ENCODE data around the gene TTLL1.
"Not testable (repeated sequence)": the region's sequence is repeated elsewhere in the genome, so short reads cannot be mapped to it uniquely, and the experiment has no call there.

The TTLL1 gene

DNA sequence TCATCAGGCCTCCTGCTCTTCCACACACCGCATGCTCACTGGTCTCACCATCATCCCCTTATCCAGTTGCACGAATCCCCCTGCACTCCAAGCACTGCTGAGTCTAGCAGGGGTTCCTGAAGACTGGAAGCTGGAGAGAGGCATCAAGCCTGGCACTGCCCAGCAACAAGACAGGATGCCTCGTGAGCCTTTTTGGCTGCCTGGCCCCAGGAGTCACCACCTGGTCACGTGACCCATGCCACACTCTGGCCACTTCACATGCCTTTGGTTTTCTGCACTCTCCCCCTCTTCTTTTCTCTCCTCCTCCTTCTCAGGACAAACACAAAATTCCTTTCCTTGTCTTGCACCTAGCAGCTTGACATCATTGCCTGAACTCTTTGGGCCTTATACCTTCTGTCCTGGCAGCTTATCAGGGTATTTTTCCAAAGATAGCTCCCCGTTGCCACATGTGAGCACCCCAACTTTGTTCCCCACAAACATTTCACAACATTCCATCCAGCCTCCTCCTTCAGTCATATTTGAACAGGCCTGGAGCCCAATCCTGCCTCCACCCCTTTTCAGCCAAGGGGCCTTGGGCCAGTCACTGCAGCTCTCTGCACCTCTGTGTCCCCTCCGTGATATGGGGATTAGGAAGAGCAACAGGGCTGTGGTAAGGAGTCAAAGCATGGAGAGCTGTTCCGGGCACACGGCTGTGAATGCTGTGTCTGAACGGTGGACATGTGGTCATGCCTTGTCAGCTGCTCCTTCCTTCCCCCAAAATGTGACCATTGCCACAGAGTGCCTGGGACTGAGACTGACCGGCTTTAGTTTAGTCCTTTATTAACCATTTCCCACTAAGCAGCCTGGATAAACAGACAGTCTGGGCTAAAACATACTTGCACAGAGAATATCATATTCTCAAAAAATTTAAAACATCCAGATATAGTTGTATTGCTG is 71.4 kb downstream of the TTLL1 start:
- CTCF ChIA-PET: interaction anchor here (1.2 kb wide), 1 partner anchor 150 kb away, joined by 3 read pairs; no protein-coding TSS in a partner anchor
- Mint-ChIP-seq H3K27me3 (peaks cover 20% of the 10 kb centered on the region), H3K9me3 (no peaks in the 10 kb centered on the region), H3K4me1 (peaks cover 24% of the 10 kb centered on the region), H3K36me3 (no peaks in the 10 kb centered on the region), H3K27ac (no peak overlapping the region), H3K4me3 (no peak overlapping the region)
- no peak for DNase-seq

DNA sequence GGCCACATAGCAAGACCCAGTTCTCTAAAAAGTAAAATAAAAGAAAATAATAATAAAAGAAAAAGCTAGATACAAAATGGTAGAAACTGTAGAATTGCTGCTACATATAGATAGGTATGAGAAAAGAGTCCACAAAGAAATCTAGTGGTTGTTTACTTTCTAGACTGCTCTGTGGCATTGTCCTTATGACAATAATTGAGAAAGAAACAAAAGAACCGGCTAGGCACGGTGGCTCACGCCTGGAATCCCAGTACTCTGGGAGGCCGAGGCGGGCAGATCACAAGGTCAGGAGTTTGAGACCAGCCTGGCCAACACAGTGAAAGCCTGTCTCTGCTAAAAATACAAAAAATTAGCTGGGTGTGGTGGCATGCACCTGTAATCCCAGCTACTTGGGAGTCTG is 73.0 kb downstream of the TTLL1 start:
- H3K4me3 Mint-ChIP-seq, H3K27ac Mint-ChIP-seq, H3K9me3 Mint-ChIP-seq, H3K36me3 Mint-ChIP-seq, DNase-seq: not testable (repeated sequence)
- peaks cover 20% of the 10 kb centered on the region for H3K27me3 Mint-ChIP-seq
- peaks cover 31% of the 10 kb centered on the region for H3K4me1 Mint-ChIP-seq
- CTCF ChIA-PET: interaction anchor here (0.6 kb wide), 1 partner anchor 1294 kb away, joined by 3 read pairs; no protein-coding TSS in a partner anchor

DNA sequence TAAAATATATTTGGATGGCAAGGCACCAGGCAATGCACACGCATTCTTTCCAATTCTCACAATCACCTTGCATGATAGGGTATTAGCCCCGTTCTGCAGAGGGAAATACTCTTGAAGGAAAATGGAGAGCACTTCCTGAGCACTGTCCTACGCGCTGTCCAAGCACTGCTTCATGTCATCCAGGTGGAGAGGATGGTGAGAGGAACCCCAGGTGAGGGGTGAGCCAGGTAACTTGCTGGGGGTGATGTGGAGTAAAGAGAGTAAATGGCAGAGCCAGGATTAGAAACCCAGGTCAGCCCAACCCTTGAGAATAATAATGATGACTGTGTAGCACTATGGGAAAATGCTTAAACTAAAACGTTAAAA is 73.5 kb downstream of the TTLL1 start:
- CTCF ChIA-PET: interaction anchor here (0.6 to 3.7 kb wide), 3 partner anchors 19 to 1293 kb away, joined by 3 to 9 read pairs (median 3); no protein-coding TSS in a partner anchor
- Mint-ChIP-seq H3K4me3 (peak overlapping the region; percentile 92), H3K9me3 (no peaks in the 10 kb centered on the region), H3K4me1 (peaks cover 31% of the 10 kb centered on the region), H3K36me3 (no peaks in the 10 kb centered on the region), H3K27ac (peak overlapping the region; percentile 88), H3K27me3 (peaks cover 20% of the 10 kb centered on the region)
- DNase-seq: no peak

DNA sequence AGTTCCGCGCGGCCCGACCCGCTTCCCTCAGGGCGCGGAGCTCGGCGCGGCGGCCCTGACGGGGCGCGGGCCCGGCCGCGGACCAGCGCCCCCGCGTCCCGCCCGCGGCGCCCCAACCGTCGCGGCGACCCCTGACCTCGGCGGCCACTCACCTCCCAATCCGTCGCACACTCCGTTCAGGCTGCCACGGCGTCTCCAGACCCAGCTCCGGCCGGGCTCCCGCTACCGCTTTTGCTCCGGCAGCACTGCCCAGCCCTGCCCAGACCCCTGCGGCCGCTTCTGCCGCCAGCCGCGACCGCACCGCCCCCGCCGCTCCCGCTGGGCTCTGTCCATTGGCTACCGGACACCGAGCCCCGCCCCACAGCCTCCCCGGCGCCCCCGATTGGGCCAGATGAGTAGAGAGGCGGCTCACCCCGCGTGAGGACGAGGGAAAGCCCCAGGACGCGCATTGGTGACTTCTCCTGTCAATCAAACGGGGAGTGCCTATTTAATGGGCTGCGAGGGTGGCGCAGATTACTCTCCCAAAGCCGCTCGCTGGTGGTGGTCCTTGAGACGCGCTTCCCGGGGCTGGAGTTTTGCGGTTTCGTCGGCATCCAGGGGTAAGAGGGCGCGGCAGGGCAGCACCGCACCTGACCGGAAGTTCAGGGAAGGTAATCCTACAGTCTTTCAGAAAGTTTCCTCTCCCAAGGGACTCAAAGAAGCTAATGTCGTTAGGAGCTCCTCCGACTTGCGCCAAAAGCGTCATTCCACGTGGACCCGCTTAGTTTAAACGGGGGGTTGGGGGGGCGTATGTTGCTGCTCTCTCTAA is 74.1 kb downstream of the TTLL1 start, which contains the start of gene PACSIN2:
Gene PACSIN2 (minus strand): TSS at position 281 of the 808 bp plus-strand sequence. CDS start 103,069 bp downstream, outside the sequence.
- H3K4me1 Mint-ChIP-seq: peaks cover 31% of the 10 kb centered on the region

DNA sequence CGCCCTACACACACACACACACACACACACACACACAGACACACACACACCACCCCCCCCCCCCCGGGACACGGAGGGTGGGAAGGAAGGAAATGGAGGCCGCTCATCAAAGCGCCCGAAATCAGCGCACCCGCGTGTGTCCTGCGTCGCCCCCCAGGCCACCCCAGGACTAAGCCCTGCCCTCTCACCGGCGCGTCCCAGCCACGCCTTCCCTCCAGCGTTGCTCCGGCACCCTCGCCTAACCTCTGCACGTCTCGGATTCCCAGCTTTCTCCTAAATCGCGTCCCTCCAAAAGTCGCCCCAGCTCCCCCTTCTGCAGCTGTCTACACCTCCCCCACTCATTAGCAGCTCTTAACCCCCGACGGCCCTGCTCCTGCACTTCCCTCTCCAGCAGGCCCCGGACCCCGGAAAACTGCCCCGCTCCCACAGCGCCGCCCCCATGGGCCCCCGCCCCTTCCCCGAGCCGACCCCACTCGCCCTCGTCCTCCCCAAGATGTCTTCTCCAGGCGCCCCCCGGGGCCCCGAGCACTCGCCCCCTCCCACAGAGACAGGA is 74.8 kb downstream of the TTLL1 start:
- peak; percentile 67 for DNase-seq
- no peaks in the 10 kb centered on the region for H3K9me3 Mint-ChIP-seq
- CTCF ChIA-PET: interaction anchor here (1.3 to 3.7 kb wide), 2 partner anchors 20 to 146 kb away, joined by 3 to 9 read pairs; no protein-coding TSS in a partner anchor
- peak overlapping the region; percentile 83 for H3K27ac Mint-ChIP-seq
- H3K27me3 Mint-ChIP-seq: peaks cover 20% of the 10 kb centered on the region
- peak overlapping the region; percentile 92 for H3K4me3 Mint-ChIP-seq
- no peaks in the 10 kb centered on the region for H3K36me3 Mint-ChIP-seq
- peaks cover 31% of the 10 kb centered on the region for H3K4me1 Mint-ChIP-seq

More for the DNA sequence above, 74.1 kb downstream of the TTLL1 start, which contains the start of gene PACSIN2:
- Mint-ChIP-seq H3K9me3 (no peaks in the 10 kb centered on the region), H3K4me3 (peak within 1 kb of the TSS; percentile 92), H3K36me3 (no peaks in the 10 kb centered on the region), H3K27me3 (peaks cover 20% of the 10 kb centered on the region), H3K27ac (peak within 1 kb of the TSS; percentile 88)
- CTCF ChIA-PET: interaction anchor here (0.9 to 3.7 kb wide), 3 partner anchors 19 to 147 kb away, joined by 3 to 9 read pairs (median 3); no protein-coding TSS in a partner anchor
- DNase-seq: peak; percentile 100

DNA sequence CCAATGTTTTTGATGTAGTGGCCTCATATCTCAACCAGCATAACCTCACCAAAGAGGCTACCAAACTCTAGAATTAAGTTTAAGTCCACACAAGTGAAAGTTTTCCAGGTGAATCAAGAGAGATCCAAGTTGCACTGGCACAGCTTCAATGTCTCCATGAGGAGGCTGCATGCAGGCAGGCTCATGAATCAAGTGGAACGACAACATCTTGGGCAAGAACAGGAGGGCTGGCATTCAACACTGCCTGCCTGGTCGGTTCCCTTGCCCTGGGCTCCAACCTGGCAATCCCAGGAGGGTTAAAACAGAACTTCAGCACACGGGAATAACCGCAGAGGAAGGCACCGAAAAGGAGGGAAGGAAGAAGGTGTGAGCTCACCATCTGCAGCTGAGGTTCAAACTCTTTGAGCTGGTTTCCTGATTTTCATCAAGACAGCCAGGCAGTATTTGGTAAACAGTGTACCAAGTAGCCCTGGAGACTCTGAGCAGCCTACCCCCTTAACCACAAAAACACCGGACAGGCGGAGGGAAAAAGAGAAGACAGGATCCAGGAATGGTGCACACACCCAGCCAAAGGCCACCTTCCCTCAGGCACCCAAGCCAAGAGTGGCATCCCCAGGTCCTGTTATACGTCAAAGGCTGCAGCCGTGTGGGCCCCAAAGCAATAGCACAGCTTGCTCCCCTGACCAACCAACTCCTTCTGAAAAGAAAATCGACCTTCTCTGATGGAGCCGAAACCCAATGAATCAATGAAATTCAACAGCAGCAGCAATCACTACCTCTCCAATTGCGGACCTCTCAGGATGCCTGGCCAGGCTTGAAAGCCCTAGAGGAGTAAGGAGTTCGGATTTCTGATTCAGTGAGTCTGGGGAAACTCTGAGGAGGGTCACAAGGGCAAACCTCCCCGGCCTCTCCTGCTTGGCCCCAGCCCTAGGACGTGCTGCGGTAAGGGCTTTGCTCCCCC is 75.6 kb downstream of the TTLL1 start:
- peak; percentile 32 for DNase-seq
- peak overlapping the region; percentile 83 for H3K27ac Mint-ChIP-seq
- H3K27me3 Mint-ChIP-seq: peaks cover 20% of the 10 kb centered on the region

DNA sequence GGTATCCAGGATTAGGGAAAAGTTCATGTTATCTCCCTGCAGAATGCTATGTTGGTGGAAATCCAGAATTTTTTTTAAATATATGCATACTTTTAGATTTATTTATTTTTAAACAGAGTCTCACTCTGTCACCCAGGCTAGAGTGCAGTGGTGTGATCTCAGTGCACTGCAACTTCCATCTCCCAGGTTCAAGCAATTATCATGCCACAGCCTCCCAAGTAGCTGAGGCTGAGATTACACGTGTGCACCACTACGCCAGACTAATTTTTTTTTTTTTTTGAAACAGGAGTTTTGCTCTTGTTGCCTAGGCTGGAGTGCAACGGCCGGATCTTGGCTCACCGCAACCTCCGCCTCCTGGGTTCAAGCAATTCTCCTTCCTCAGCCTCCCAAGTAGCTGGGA is 76.8 kb downstream of the TTLL1 start:
- no peak overlapping the region for H3K27ac Mint-ChIP-seq
- CTCF ChIA-PET: interaction anchor here (1.1 to 3.7 kb wide), 2 partner anchors 12 to 22 kb away, joined by 6 to 9 read pairs; no protein-coding TSS in a partner anchor
- DNase-seq: no peak
- H3K36me3 Mint-ChIP-seq: no peaks in the 10 kb centered on the region
- H3K9me3 Mint-ChIP-seq: no peaks in the 10 kb centered on the region
- H3K4me3 Mint-ChIP-seq: no peak overlapping the region
- H3K4me1 Mint-ChIP-seq: peaks cover 35% of the 10 kb centered on the region
- peaks cover 15% of the 10 kb centered on the region for H3K27me3 Mint-ChIP-seq

More for the DNA sequence above, 75.6 kb downstream of the TTLL1 start:
- Mint-ChIP-seq H3K9me3 (no peaks in the 10 kb centered on the region), H3K4me3 (peak overlapping the region; percentile 92), H3K4me1 (peaks cover 31% of the 10 kb centered on the region), H3K36me3 (no peaks in the 10 kb centered on the region)
- CTCF ChIA-PET: interaction anchor here (0.9 to 3.7 kb wide), 5 partner anchors 13 to 146 kb away, joined by 3 to 9 read pairs (median 3); no protein-coding TSS in a partner anchor

DNA sequence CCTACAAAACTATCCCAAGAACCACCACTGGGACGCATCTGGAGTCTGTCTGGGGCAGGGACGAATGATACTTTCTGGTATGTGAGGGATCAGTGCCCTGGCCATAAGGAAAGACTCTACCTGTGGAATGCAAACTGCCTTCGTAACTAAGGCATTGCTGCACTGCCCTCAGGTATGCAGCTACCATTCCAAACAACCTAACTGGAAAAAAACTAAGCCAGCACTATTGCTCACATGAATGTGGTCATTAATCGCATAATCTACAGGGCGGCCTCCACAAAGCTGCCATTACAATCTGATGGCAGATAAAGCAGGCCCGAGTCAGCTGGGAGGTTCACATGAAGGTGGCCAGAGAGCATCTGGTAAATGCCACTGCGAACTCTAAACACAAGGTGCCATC is 78.1 kb downstream of the TTLL1 start:
- Mint-ChIP-seq H3K4me1 (peaks cover 38% of the 10 kb centered on the region), H3K36me3 (no peaks in the 10 kb centered on the region), H3K4me3 (no peak overlapping the region), H3K9me3 (no peaks in the 10 kb centered on the region), H3K27me3 (peaks cover 10% of the 10 kb centered on the region), H3K27ac (no peak overlapping the region)
- no peak for DNase-seq
- CTCF ChIA-PET: no interaction called here

DNA sequence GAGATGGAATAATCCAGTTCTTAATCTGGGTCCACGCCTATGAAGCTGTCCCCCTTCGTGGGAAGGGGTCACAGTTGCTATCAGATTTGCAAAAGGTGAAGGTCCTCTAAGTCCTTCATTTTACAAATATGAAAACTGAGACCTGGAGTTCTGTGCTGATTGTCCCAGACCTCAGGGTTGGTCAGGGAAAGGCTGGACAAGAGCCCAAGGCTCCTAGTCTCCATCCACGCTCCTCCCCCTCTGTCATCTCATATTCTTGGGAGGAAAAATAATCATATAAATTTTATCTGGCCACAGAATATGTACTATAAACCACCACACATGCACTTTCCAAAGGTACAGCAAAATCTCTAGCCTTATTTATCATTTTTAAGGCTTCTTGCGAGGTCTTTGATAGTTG is 79.7 kb downstream of the TTLL1 start:
- no peaks in the 10 kb centered on the region for H3K9me3 Mint-ChIP-seq
- DNase-seq: no peak
- no peak overlapping the region for H3K27ac Mint-ChIP-seq
- no peaks in the 10 kb centered on the region for H3K36me3 Mint-ChIP-seq
- peaks cover 33% of the 10 kb centered on the region for H3K4me1 Mint-ChIP-seq
- H3K4me3 Mint-ChIP-seq: no peak overlapping the region
- H3K27me3 Mint-ChIP-seq: no peaks in the 10 kb centered on the region
- CTCF ChIA-PET: no interaction called here

DNA sequence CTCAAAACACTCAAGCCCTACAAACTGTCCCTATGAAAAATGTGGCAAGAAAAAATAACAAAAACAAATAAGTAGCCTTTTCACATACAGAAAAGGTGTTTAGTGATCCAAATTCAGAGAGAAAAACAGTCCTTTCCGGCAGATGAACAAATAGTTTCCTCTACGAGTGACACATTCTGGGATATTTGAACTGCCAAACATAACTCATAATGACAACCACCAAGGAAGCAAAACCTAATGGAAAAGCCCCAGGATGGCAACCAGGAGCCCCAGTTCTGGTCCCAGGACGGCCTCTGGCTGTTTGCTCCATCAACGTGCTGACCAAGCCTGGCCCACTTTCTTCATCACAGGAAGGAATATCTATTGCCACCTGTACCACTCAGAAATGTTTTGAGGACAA is 80.3 kb downstream of the TTLL1 start:
- no peak for DNase-seq
- H3K9me3 Mint-ChIP-seq: no peaks in the 10 kb centered on the region
- H3K27me3 Mint-ChIP-seq: no peaks in the 10 kb centered on the region
- no peaks in the 10 kb centered on the region for H3K36me3 Mint-ChIP-seq
- no peak overlapping the region for H3K27ac Mint-ChIP-seq
- H3K4me3 Mint-ChIP-seq: no peak overlapping the region
- H3K4me1 Mint-ChIP-seq: peaks cover 33% of the 10 kb centered on the region
- CTCF ChIA-PET: no interaction called here

DNA sequence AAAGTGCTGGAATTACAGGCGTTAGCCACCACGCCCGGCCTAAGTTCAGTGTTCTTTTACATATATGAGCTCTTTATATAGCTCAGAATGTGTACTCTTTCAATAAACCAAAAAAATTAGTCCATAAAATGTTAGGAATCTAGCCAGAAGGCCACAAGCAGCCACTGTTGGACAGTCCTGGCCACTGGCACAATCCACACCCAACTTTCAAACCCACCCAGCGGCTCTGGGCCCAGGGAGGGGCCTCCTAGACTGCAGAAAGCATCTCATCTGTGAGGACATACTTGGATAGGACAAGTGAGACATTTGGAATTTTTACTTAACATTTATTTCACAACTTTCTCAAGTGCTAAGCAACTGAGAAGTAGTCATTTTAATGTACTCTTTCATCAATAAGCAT is 80.7 kb downstream of the TTLL1 start:
- no peak for DNase-seq
- no peak overlapping the region for H3K4me3 Mint-ChIP-seq
- no peaks in the 10 kb centered on the region for H3K36me3 Mint-ChIP-seq
- CTCF ChIA-PET: interaction anchor here (1.2 kb wide), 1 partner anchor 25 kb away, joined by 3 read pairs; no protein-coding TSS in a partner anchor
- no peaks in the 10 kb centered on the region for H3K27me3 Mint-ChIP-seq
- peaks cover 33% of the 10 kb centered on the region for H3K4me1 Mint-ChIP-seq
- no peak overlapping the region for H3K27ac Mint-ChIP-seq
- no peaks in the 10 kb centered on the region for H3K9me3 Mint-ChIP-seq

DNA sequence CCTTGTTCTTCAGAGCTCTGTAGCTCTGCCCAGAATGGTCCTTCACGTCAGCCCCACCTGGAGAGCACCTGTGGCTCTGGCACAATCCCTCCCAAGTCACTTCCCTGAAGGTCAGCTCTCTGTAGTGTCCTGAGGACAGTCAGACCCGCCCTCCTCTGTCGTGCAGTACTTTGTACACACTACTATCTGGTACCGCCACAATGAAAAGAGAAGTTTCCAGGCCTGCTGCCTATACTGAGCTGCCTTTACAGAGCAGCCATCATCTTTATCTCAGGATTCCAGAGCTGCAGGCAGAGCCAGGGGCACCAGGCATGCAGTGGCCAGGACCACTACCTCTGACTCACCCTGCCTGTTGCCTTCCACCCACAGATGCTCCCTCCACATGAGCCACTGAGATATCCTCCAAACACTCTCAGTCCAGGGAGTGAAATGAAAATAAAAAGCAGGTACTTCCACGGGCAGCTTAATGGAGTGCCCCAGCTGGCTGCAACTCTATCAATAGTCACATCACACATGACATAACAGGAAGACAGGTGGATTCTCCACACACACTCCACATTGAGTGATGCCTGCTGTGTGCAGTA is 81.6 kb downstream of the TTLL1 start:
- CTCF ChIA-PET: interaction anchor here (1.0 to 1.2 kb wide), 2 partner anchors 26 to 140 kb away, joined by 3 read pairs; no protein-coding TSS in a partner anchor
- no peaks in the 10 kb centered on the region for H3K27me3 Mint-ChIP-seq

More for the DNA sequence above, 81.6 kb downstream of the TTLL1 start:
- H3K9me3 Mint-ChIP-seq: no peaks in the 10 kb centered on the region
- H3K4me1 Mint-ChIP-seq: peaks cover 32% of the 10 kb centered on the region
- no peak overlapping the region for H3K4me3 Mint-ChIP-seq
- no peaks in the 10 kb centered on the region for H3K36me3 Mint-ChIP-seq
- no peak overlapping the region for H3K27ac Mint-ChIP-seq
- DNase-seq: no peak

Measured in activated naive CD4-positive, alpha-beta T cell treated with anti-CD3 and anti-CD28 coated beads, Interleukin-2, amount 10 ng/mL, durations not matched to agents 7 days and 5 days (primary cell).